Activated T-cell treated with anti-CD3 and anti-CD28 coated beads for 4 hours (primary cell): Measurements from ENCODE around the gene SH3RF2.
"Not testable (repeated sequence)": the region's sequence is repeated elsewhere in the genome, so short reads cannot be mapped to it uniquely, and the experiment has no call there.

Experiments used
- DNase-seq: peaks from one replicate; pipeline ENCODE4 v3.0.0-alpha.2; 2020

SH3RF2 gene

GRCh38 chr5:145981589-145982571, 45.5 kb downstream of the SH3RF2 start:
- DNase-seq: no peak

- DNase-seq: no peak
Observed at GRCh38 chr5:145982572-145983318, 46.4 kb downstream of the SH3RF2 start.

- no peak for DNase-seq
Observed at GRCh38 chr5:145983446-145983845, 47.1 kb downstream of the SH3RF2 start.

GRCh38 chr5:145984072-145984471, 47.7 kb downstream of the SH3RF2 start:
- DNase-seq: no peak

- DNase-seq: no peak
Observed at GRCh38 chr5:145987856-145988255, 51.5 kb downstream of the SH3RF2 start.

GRCh38 chr5:145988993-145989392, 52.6 kb downstream of the SH3RF2 start:
- no peak for DNase-seq

GRCh38 chr5:145989428-145989827, 53.0 kb downstream of the SH3RF2 start:
- no peak for DNase-seq

GRCh38 chr5:145990170-145990569, 53.8 kb downstream of the SH3RF2 start:
- no peak for DNase-seq

GRCh38 chr5:145991044-145991575, 54.7 kb downstream of the SH3RF2 start:
- no peak for DNase-seq

GRCh38 chr5:145993538-145993937, 57.2 kb downstream of the SH3RF2 start:
- DNase-seq: not testable (repeated sequence)

GRCh38 chr5:145996135-145996534, 59.8 kb downstream of the SH3RF2 start:
- DNase-seq: no peak

- DNase-seq: no peak
Observed at GRCh38 chr5:145999208-145999607, 62.8 kb downstream of the SH3RF2 start.

- DNase-seq: no peak
Observed at GRCh38 chr5:146000072-146000471, 63.7 kb downstream of the SH3RF2 start.

- DNase-seq: no peak
Observed at GRCh38 chr5:146001544-146002190, 65.3 kb downstream of the SH3RF2 start.

GRCh38 chr5:146002491-146002890, 66.1 kb downstream of the SH3RF2 start:
- no peak for DNase-seq

GRCh38 chr5:146003852-146004251, 67.5 kb downstream of the SH3RF2 start:
- DNase-seq: no peak

- DNase-seq: no peak
Observed at GRCh38 chr5:146005264-146005663, 68.9 kb downstream of the SH3RF2 start.

- no peak for DNase-seq
Observed at GRCh38 chr5:146005723-146006122, 69.3 kb downstream of the SH3RF2 start.

GRCh38 chr5:146006470-146007190, 70.3 kb downstream of the SH3RF2 start:
- no peak for DNase-seq

GRCh38 chr5:146007270-146007669, 70.9 kb downstream of the SH3RF2 start:
- DNase-seq: no peak

- DNase-seq: no peak
Observed at GRCh38 chr5:146007989-146008388, 71.6 kb downstream of the SH3RF2 start.

- no peak for DNase-seq
Observed at GRCh38 chr5:146009020-146009419, 72.6 kb downstream of the SH3RF2 start.
